Fibroblast of villous mesenchyme (primary cell): ENCODE measurements around the gene KLHL5. TPM values are rescaled to one million over a fixed set of nuclear protein-coding genes. Genes with fewer than 3 reads are reported as not detected.

ENCODE experiments used
- DNase-seq: peaks from one replicate; pipeline ENCODE4 v3.0.0-alpha.2; 2010; ENCODE audit warnings: low read depth
- H3K4me3 ChIP-seq: 2 replicates; pipeline ENCODE4 v1.5.1; 2011; ENCODE audit warnings: low read depth, mild to moderate bottlenecking, low read length
- CTCF ChIP-seq: IDR thresholded peaks from 2 replicates; pipeline ENCODE4 v1.5.1; 2012; ENCODE audit warnings: low read depth, mild to moderate bottlenecking, low read length; ENCODE audit not compliant: insufficient read depth
- total RNA-seq: library from RNA; depleted of rRNA; stranded (reverse); fragments of >200 nt; gene quantifications from 2 replicates; pipeline ENCODE4 v1.2.3, GENCODE V29; 2012

KLHL5 gene
- total RNA-seq, 1 donor: 156 TPM

DNA sequence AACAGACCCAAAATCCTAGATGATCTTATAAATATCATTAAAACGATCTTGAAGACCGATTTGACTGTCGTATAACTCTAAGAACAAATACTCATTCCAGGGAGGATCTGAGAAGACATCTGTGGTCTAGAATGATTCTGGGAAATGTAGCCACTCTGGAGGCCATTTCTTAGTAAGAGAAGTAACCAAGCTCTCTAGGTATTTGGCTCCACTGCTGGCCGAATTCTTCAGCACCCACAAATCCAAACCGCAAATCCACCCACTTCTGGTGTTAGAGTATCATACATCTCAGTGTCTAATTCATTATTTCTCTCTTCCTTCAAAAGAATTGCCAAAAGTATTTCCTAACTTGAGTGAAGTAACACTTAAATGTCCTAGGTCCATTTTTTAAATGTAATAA, 23.9 kb downstream of the KLHL5 start:
- H3K4me3 ChIP-seq: no peak overlapping the region
- TF ChIP-seq CTCF: no peak
- peak; percentile 37 for DNase-seq

GRCh38 chr4:39096847-39097246, 34.8 kb downstream of the KLHL5 start:
- no peak for TF ChIP-seq CTCF
- DNase-seq: no peak
- H3K4me3 ChIP-seq: no peak overlapping the region

DNA sequence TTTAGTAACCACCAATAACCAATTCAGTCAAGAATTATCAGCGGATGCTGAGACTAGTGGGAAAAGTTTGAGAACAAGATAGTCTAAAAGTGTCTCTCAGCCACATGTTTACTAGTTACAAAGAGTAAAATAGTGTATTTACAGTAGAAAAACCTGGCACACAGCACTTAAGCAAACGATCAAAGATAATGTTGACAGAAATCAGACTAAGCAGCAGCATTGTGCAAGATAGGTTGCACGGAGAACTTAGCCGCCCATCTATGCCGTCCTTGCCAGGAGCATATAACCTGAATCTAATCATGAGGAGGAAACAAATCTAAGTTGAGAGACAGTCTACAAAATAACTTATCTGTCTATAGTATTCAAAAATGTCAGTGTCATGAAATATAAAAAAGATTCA, 35.3 kb downstream of the KLHL5 start:
- DNase-seq: no peak
- TF ChIP-seq CTCF: no peak
- no peak overlapping the region for H3K4me3 ChIP-seq

DNA sequence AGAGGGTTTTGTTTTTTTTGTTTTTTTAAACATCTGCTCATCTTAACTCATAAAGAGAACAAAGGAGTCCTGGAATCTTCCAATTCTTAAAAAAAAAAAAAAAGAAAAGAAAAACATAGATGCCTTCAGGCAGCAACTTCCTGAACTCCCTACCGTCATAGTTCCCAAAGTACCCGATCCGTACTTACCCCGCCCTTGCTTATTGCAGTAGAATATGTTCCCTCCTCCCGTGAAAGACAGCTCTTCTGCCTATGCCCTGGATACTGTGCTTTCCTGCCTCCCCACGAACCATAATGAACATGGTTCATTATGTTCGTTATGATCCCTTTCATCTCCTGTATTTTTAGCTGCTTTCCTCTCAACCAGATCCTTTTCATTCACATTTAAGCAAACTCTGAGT, 40.3 kb downstream of the KLHL5 start:
- H3K4me3 ChIP-seq: no peak overlapping the region
- TF ChIP-seq CTCF: no peak
- no peak for DNase-seq

DNA sequence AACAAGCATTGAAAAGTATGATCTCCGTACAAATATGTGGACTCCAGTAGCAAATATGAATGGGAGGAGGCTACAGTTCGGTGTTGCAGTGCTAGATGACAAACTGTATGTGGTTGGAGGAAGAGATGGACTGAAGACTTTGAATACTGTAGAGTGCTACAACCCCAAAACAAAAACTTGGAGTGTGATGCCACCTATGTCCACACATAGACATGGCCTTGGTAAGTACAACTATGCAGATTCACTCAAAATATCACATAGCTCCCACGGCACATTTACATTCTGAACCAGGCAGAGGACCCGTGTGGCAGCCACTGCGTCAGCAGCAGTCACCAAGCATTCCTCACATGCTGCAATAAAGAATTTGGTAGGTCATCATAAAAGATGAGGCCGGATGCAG, 41.3 kb downstream of the KLHL5 start:
- TF ChIP-seq CTCF: no peak
- no peak for DNase-seq
- no peak overlapping the region for H3K4me3 ChIP-seq

- no peak for DNase-seq
- no peak for TF ChIP-seq CTCF
- no peak overlapping the region for H3K4me3 ChIP-seq
Observed at GRCh38 chr4:39104255-39104654, 42.2 kb downstream of the KLHL5 start.

GRCh38 chr4:39106011-39106410, 44.0 kb downstream of the KLHL5 start:
- no peak for TF ChIP-seq CTCF
- H3K4me3 ChIP-seq: no peak overlapping the region
- no peak for DNase-seq
